Loucy (cell line): ENCODE data around the gene CAPN14.

ENCODE experiments used
- H2AFZ ChIP-seq: fragments of 200-600 bp; sonication (generic); 2 replicates; pipeline ENCODE4 v1.6.0; 2016; ENCODE audit warnings: antibody characterized with exemption, mild to moderate bottlenecking, low read length, moderate library complexity
- H3F3A ChIP-seq: fragments of 200-600 bp; 2 replicates; pipeline ENCODE4 v1.6.0; 2016; ENCODE audit warnings: antibody characterized with exemption, low read depth, mild to moderate bottlenecking
- H3K27me3 ChIP-seq: fragments of 200-600 bp; sonication (generic); 2 replicates; pipeline ENCODE4 v1.6.1; 2014; ENCODE audit warnings: low read length, mild to moderate bottlenecking; ENCODE audit not compliant: insufficient read depth, poor library complexity, severe bottlenecking
- H3K36me3 ChIP-seq: fragments of 200-600 bp; sonication (generic); 2 replicates; pipeline ENCODE4 v1.6.1; 2016; ENCODE audit warnings: low read length; ENCODE audit not compliant: insufficient read depth
- H3K4me1 ChIP-seq: fragments of 200-600 bp; sonication (generic); 2 replicates; pipeline ENCODE4 v1.5.1; 2014; ENCODE audit warnings: low read length, mild to moderate bottlenecking; ENCODE audit not compliant: insufficient read depth, poor library complexity, severe bottlenecking
- H3K4me2 ChIP-seq: fragments of 200-600 bp; sonication (generic); 2 replicates; pipeline ENCODE4 v1.6.0; 2014; ENCODE audit warnings: antibody characterized with exemption, low read length, low read depth, mild to moderate bottlenecking; ENCODE audit not compliant: poor library complexity, severe bottlenecking
- H3K4me3 ChIP-seq: fragments of 200-600 bp; sonication (generic); 2 replicates; pipeline ENCODE4 v1.5.1; 2014; ENCODE audit warnings: low read length, mild to moderate bottlenecking, mixed read lengths; ENCODE audit not compliant: poor library complexity, severe bottlenecking
- H3K79me2 ChIP-seq: fragments of 200-600 bp; sonication (generic); 2 replicates; pipeline ENCODE4 v1.6.1; 2014; ENCODE audit warnings: low read length; ENCODE audit not compliant: insufficient read depth
- H3K9ac ChIP-seq: fragments of 200-600 bp; sonication (generic); 2 replicates; pipeline ENCODE4 v1.6.0; 2014; ENCODE audit warnings: mild to moderate bottlenecking, low read depth, low read length, moderate library complexity; ENCODE audit not compliant: poor library complexity, severe bottlenecking
- H3K9me2 ChIP-seq: fragments of 200-600 bp; sonication (generic); replicated peaks from 2 replicates; pipeline ENCODE4 v1.6.1; 2016; ENCODE audit warnings: low read depth, low read length, mixed read lengths
- H3K9me3 ChIP-seq: fragments of 200-600 bp; sonication (generic); 2 replicates; pipeline ENCODE4 v1.6.1; 2014; ENCODE audit warnings: mild to moderate bottlenecking, antibody characterized with exemption, low read length, low read depth; ENCODE audit not compliant: insufficient read depth
- H4K20me1 ChIP-seq: fragments of 200-600 bp; sonication (generic); 2 replicates; pipeline ENCODE4 v1.6.0; 2014; ENCODE audit warnings: antibody characterized with exemption, low read length, mild to moderate bottlenecking; ENCODE audit not compliant: insufficient read depth, poor library complexity, severe bottlenecking
- EZH2phosphoT487 ChIP-seq: fragments of 200-600 bp; IDR thresholded peaks from 2 replicates; pipeline ENCODE4 v1.6.1; 2018; ENCODE audit warnings: antibody characterized with exemption, mild to moderate bottlenecking, moderate library complexity, borderline replicate concordance
- TF ChIP-seq, protein P1 (sequence below): fragments of 200-600 bp; sonication (generic); conservative IDR thresholded peaks from 2 replicates; pipeline ENCODE4 v1.5.1; 2014; ENCODE audit warnings: mild to moderate bottlenecking, antibody characterized with exemption, low read length

The CAPN14 gene

DNA sequence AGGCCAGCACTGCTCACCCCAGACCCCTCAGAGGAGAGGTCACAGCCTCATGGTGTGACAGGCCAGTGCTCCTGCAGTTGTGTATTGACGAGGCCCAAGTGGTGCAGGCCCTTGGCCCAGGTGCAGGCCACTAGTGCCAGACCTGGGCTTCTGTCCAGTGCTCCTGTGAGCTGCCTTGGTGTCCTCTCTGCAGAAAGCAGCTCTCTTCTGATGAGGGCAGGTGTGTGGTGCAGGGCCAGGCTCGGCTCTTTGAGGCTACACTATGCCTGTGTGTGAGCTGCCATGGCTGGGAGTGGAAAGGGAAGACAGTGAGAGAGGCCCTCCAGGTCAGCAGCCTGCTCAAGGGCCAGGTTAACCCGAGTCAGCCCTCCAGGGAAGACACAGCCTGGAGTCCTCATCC, 33.7 kb upstream of the CAPN14 start:
- TF ChIP-seq, protein P1, sequence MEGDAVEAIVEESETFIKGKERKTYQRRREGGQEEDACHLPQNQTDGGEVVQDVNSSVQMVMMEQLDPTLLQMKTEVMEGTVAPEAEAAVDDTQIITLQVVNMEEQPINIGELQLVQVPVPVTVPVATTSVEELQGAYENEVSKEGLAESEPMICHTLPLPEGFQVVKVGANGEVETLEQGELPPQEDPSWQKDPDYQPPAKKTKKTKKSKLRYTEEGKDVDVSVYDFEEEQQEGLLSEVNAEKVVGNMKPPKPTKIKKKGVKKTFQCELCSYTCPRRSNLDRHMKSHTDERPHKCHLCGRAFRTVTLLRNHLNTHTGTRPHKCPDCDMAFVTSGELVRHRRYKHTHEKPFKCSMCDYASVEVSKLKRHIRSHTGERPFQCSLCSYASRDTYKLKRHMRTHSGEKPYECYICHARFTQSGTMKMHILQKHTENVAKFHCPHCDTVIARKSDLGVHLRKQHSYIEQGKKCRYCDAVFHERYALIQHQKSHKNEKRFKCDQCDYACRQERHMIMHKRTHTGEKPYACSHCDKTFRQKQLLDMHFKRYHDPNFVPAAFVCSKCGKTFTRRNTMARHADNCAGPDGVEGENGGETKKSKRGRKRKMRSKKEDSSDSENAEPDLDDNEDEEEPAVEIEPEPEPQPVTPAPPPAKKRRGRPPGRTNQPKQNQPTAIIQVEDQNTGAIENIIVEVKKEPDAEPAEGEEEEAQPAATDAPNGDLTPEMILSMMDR, result no peak
- TF ChIP-seq EZH2phosphoT487, result no peak
- Histone ChIP-seq H3K27me3 (no peaks in the 10 kb centered on the region), H3K9me2 (no peaks in the 10 kb centered on the region), H3K9me3 (no peaks in the 10 kb centered on the region), H3K4me1 (no peaks in the 10 kb centered on the region), H4K20me1 (no peaks in the 10 kb centered on the region), H3K4me2 (no peak overlapping the region), H3K79me2 (no peaks in the 10 kb centered on the region), H3K36me3 (no peaks in the 10 kb centered on the region), H3F3A (no peaks in the 10 kb centered on the region), H3K4me3 (no peak overlapping the region), H3K9ac (no peak overlapping the region), H2AFZ (no peak overlapping the region)

DNA sequence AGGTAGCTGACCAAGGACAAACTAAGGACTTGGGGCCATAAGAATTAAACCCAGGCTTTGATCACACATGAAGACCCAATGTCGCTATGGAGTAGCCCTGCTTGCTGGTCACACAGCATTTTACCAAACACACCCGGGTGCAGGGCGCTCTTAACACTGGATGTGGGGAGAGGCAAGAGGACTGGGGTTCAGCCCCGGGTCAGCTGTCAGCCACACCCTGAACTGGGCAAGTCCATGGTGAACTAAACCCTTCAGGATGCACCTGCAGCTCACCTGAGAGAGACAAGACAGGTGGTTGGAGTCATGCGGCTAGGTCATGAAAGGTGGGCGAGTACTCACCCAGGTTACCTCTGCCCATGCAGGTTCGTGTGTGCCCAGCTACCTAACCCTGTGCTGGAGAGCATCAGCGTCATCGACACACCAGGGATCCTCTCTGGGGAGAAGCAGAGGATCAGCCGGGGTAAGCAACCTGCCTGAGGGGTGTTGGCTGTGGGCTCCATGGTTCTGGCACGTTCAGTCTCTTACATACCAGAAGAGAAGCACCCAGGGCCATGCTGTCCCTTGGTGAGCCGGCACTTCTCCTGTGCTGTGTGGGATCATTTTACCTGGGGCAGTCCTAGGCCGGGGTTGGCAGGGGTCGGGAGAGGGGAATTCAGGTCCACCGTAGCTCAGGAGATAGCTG, 31.8 kb upstream of the CAPN14 start:
- Histone ChIP-seq H3K36me3 (no peaks in the 10 kb centered on the region), H3K4me1 (no peaks in the 10 kb centered on the region), H2AFZ (no peak overlapping the region), H3K79me2 (no peaks in the 10 kb centered on the region), H3K9ac (no peak overlapping the region), H3F3A (no peaks in the 10 kb centered on the region), H3K9me2 (no peaks in the 10 kb centered on the region), H3K27me3 (no peaks in the 10 kb centered on the region), H3K9me3 (no peaks in the 10 kb centered on the region), H3K4me3 (no peak overlapping the region), H3K4me2 (no peak overlapping the region), H4K20me1 (no peaks in the 10 kb centered on the region)
- no peak for TF ChIP-seq EZH2phosphoT487
- TF ChIP-seq, protein P1, result no peak

DNA sequence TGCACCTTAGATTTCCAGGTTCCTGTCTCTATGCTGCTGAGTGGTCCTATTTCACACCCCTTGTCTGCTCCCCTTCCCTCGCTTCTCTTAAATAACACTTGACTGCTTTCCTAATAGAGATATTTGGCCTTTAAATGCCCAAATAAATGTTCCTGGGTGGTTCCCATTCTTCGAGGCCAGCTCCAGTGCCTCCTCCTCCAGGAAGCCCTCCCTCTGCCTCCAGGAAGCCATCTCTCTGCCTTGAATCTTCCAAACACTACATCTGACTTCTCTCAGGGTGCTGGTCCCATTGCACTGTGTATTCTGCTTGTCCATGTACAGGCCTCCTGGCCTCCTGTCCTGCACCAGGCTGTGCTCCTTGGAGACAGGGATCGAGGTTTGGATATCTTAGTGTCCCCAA, 30.8 kb upstream of the CAPN14 start:
- H3K4me1 ChIP-seq, result no peaks in the 10 kb centered on the region
- H4K20me1 ChIP-seq, result no peaks in the 10 kb centered on the region
- no peaks in the 10 kb centered on the region for H3K9me2 ChIP-seq
- H3K79me2 ChIP-seq, result no peaks in the 10 kb centered on the region
- H3K36me3 ChIP-seq, result no peaks in the 10 kb centered on the region
- no peak overlapping the region for H2AFZ ChIP-seq
- no peak overlapping the region for H3K9ac ChIP-seq
- no peaks in the 10 kb centered on the region for H3K27me3 ChIP-seq
- H3K4me3 ChIP-seq, result no peak overlapping the region
- H3F3A ChIP-seq, result no peaks in the 10 kb centered on the region
- H3K9me3 ChIP-seq, result no peaks in the 10 kb centered on the region
- H3K4me2 ChIP-seq, result no peak overlapping the region
- TF ChIP-seq EZH2phosphoT487, result no peak
- TF ChIP-seq, protein P1, result no peak
